ENCODE measurements around the gene EDN2.

Gene EDN2

DNA sequence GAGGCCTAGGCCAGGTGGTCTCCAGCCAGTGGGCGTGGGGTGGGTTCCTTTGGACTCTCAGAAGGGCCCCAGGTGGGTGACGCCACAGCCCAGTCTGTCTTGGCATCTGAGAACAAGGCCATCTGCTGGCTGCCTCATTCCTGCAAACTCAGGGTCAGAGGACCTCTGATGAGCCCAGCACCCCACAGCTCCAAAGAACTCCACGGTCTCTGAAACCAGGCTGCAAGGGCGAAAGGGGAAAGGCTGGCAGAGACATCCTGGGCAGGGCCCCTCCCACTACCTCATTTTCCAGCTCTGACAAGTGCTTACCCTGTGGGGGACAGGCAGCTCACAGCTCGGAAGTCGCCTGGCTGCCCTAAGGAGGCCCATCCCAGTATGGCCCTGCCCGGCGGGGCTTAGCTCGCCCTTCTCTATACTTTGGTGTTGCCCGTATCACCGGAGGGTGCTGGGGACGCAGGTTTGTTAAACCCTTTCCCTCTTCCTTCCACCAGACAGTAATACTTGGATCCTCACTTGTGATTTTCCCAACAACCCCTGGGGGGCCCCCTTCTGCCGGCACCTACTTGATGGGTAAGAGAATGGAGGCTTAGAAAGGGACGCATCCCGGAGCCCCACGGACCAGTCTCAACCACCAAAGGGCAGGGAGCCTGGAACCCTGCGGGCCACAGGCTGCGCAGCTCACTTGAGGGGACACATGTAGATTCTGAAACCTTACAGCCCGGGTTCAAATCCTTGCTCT is 10.9 kb upstream of the EDN2 start:
- TF ChIP-seq, protein P1, sequence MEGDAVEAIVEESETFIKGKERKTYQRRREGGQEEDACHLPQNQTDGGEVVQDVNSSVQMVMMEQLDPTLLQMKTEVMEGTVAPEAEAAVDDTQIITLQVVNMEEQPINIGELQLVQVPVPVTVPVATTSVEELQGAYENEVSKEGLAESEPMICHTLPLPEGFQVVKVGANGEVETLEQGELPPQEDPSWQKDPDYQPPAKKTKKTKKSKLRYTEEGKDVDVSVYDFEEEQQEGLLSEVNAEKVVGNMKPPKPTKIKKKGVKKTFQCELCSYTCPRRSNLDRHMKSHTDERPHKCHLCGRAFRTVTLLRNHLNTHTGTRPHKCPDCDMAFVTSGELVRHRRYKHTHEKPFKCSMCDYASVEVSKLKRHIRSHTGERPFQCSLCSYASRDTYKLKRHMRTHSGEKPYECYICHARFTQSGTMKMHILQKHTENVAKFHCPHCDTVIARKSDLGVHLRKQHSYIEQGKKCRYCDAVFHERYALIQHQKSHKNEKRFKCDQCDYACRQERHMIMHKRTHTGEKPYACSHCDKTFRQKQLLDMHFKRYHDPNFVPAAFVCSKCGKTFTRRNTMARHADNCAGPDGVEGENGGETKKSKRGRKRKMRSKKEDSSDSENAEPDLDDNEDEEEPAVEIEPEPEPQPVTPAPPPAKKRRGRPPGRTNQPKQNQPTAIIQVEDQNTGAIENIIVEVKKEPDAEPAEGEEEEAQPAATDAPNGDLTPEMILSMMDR (IDR thresholded peaks at IDR 0.05; ENCODE audit: borderline replicate concordance, insufficient read depth, low read depth, low read length) = no peak
- H3K4me3 ChIP-seq (ENCODE audit: low read depth, low read length) = no peak overlapping the region

DNA sequence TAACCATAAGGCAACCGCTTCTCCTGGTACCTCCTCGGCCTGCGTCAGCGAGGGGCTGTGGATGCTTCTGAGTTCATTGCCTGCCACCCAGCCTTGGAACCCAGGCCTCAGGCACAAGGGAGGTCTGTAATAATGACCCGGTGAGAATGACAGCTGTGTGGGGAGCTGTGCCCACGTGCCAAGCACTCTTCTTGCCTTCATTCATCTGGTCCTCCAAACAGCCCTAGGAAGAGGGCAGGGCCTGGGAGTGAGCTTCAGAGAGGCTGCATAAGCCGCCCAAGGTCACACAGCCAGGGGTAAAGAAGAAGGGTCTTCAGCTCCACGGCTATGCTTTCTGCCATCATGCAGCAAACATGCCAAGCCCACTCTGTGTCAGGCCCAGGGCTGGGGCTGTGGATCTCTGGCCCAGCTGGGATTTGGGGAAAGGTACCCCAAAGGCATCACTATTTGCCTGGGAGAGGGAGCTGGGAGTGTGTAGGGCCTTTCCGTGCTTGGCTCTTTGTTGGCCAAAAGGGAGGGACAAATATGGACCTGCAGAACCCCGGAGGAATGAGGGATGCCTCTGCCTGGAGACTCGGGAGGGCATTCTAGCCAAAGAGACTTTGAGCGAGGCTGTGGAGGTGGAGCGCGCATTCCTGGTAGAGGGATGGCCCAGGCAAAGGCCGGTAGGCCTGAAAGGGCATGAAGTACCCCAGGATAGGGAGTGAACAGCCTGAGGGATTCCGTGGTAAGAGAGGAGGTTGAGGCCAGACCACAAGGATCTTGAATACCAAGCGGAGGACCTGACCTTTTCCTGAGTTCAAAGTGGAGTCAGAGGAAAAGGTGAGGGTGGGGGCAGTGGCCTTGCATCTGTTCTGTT is 10.1 kb upstream of the EDN2 start:
- TF ChIP-seq, protein P1 (IDR thresholded peaks at IDR 0.05; ENCODE audit: borderline replicate concordance, insufficient read depth, low read depth, low read length) = no peak
- no peak overlapping the region for H3K4me3 ChIP-seq (ENCODE audit: low read depth, low read length)

DNA sequence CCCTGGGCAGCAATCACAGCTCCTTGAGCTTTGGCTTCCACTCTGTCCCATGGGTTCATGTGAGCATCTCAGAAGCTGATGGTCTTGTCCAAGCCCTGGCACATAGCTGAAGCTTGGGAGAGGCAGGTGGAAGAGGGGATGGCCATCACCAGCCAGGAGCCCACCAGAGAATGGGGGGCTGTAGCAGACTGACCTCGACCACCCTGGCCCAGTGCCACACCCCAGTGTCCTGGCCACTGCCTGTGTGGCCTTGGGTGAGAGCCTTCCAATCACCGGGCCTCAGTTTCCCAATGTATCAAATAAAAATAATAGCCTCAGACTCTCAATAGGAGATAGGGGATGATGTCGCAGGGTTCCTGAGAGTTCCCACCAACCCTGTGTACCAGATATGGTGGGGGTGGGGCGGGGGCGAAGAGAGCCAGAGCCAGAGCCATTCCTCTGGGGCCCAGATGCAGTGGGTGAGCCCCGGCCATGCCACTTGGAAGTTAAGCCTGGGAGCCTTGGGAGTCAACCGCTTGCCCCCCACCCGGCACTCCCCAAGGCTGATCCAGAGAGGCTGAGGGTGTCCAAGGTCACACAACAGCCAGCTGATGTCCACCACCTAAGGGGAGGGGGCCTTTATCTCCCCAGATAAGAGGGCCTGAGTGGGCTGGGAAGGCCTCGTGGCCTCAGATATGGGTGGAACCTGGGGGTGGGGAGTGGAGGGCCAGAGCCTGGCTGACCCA is 9.3 kb upstream of the EDN2 start:
- no peak overlapping the region for H3K4me3 ChIP-seq (ENCODE audit: low read depth, low read length)
- TF ChIP-seq, protein P1 (IDR thresholded peaks at IDR 0.05; ENCODE audit: borderline replicate concordance, insufficient read depth, low read depth, low read length) = no peak

DNA sequence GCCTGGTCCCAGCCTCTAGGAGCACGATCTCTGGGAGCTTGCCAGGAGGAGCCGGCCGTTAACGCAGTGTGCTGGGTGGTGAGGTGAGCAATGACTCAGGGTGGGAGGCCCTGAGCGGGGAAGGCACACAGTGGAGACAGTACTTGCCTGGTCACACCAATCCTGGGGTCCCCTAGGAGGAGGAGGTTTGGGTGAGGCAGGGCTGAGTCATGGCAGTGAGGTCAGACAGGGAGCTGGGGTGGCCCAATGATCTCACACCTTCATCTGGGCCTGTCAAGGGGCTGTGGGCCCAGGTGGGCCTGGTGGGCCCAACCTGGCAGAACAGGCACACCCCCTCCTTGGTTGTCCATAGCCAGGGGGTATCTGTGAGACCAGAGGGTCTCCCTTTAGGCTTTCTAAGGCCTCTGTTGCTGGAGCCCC is 8.6 kb upstream of the EDN2 start:
- no peak overlapping the region for H3K4me3 ChIP-seq (ENCODE audit: low read depth, low read length)
- TF ChIP-seq, protein P1 (IDR thresholded peaks at IDR 0.05; ENCODE audit: borderline replicate concordance, insufficient read depth, low read depth, low read length) = no peak

DNA sequence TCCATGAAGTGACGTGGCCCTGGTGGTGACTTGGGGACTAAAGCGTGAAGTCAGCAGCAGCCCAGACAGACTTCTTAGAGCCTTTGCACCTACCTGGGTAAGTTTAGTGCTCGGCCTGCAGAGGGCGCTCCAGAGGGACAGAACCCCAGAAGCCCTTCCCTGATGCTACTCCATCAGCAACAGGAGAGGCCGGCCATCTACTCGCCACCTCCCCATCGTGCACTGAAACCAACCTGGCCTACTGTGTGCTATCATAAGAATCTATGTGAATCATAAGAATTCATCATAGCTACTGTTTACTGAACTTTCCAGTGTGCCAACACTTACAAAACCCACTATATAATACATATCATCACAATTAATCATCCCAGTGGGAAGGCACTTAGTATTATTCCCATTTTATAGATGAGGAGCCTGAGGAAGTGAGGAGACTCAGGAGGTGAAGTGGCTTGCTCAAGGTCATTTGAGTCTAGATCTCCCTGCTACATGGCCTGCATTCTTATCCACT is 7.9 kb upstream of the EDN2 start:
- TF ChIP-seq, protein P1 (IDR thresholded peaks at IDR 0.05; ENCODE audit: borderline replicate concordance, insufficient read depth, low read depth, low read length) = peak; percentile 84
- H3K4me3 ChIP-seq (ENCODE audit: low read depth, low read length) = no peak overlapping the region

DNA sequence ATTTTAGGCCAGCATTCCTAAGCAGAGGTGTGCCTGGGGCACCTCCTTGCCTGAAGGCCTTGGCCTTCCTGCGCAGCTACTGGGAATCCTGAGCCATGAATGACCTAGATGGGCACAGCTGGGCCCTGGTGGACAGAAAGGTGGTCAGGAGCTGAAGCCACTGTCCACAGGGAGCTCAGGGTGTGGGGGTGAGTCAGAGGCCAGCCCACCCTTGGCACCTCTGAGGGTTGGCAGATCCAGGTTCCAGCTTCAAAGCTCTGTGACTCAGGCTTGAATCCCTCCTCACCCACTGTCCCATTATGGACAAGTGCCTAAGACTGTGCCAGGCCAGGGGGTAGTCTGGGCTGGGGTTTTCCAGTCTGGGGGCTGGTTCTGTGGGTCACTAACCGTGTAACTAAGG is 6.4 kb upstream of the EDN2 start:
- no peak overlapping the region for H3K4me3 ChIP-seq (ENCODE audit: low read depth, low read length)
- TF ChIP-seq, protein P1 (IDR thresholded peaks at IDR 0.05; ENCODE audit: borderline replicate concordance, insufficient read depth, low read depth, low read length) = no peak
